Loucy (cell line): ENCODE data around the gene SMC4.

Experiments
- H2AFZ ChIP-seq: fragments of 200-600 bp; sonication (generic); 2 replicates; pipeline ENCODE4 v1.6.0; 2016; ENCODE audit warnings: antibody characterized with exemption, mild to moderate bottlenecking, low read length, moderate library complexity
- H3F3A ChIP-seq: fragments of 200-600 bp; 2 replicates; pipeline ENCODE4 v1.6.0; 2016; ENCODE audit warnings: antibody characterized with exemption, low read depth, mild to moderate bottlenecking
- H3K27me3 ChIP-seq: fragments of 200-600 bp; sonication (generic); 2 replicates; pipeline ENCODE4 v1.6.1; 2014; ENCODE audit warnings: low read length, mild to moderate bottlenecking; ENCODE audit not compliant: insufficient read depth, poor library complexity, severe bottlenecking
- H3K36me3 ChIP-seq: fragments of 200-600 bp; sonication (generic); 2 replicates; pipeline ENCODE4 v1.6.1; 2016; ENCODE audit warnings: low read length; ENCODE audit not compliant: insufficient read depth
- H3K4me1 ChIP-seq: fragments of 200-600 bp; sonication (generic); 2 replicates; pipeline ENCODE4 v1.5.1; 2014; ENCODE audit warnings: low read length, mild to moderate bottlenecking; ENCODE audit not compliant: insufficient read depth, poor library complexity, severe bottlenecking
- H3K4me2 ChIP-seq: fragments of 200-600 bp; sonication (generic); 2 replicates; pipeline ENCODE4 v1.6.0; 2014; ENCODE audit warnings: antibody characterized with exemption, low read length, low read depth, mild to moderate bottlenecking; ENCODE audit not compliant: poor library complexity, severe bottlenecking
- H3K4me3 ChIP-seq: fragments of 200-600 bp; sonication (generic); 2 replicates; pipeline ENCODE4 v1.5.1; 2014; ENCODE audit warnings: low read length, mild to moderate bottlenecking, mixed read lengths; ENCODE audit not compliant: poor library complexity, severe bottlenecking
- H3K79me2 ChIP-seq: fragments of 200-600 bp; sonication (generic); 2 replicates; pipeline ENCODE4 v1.6.1; 2014; ENCODE audit warnings: low read length; ENCODE audit not compliant: insufficient read depth
- H3K9ac ChIP-seq: fragments of 200-600 bp; sonication (generic); 2 replicates; pipeline ENCODE4 v1.6.0; 2014; ENCODE audit warnings: mild to moderate bottlenecking, low read depth, low read length, moderate library complexity; ENCODE audit not compliant: poor library complexity, severe bottlenecking
- H3K9me2 ChIP-seq: fragments of 200-600 bp; sonication (generic); replicated peaks from 2 replicates; pipeline ENCODE4 v1.6.1; 2016; ENCODE audit warnings: low read depth, low read length, mixed read lengths
- H3K9me3 ChIP-seq: fragments of 200-600 bp; sonication (generic); 2 replicates; pipeline ENCODE4 v1.6.1; 2014; ENCODE audit warnings: mild to moderate bottlenecking, antibody characterized with exemption, low read length, low read depth; ENCODE audit not compliant: insufficient read depth
- H4K20me1 ChIP-seq: fragments of 200-600 bp; sonication (generic); 2 replicates; pipeline ENCODE4 v1.6.0; 2014; ENCODE audit warnings: antibody characterized with exemption, low read length, mild to moderate bottlenecking; ENCODE audit not compliant: insufficient read depth, poor library complexity, severe bottlenecking
- CTCF ChIP-seq: fragments of 200-600 bp; sonication (generic); conservative IDR thresholded peaks from 2 replicates; pipeline ENCODE4 v1.5.1; 2014; ENCODE audit warnings: mild to moderate bottlenecking, antibody characterized with exemption, low read length
- EZH2phosphoT487 ChIP-seq: fragments of 200-600 bp; IDR thresholded peaks from 2 replicates; pipeline ENCODE4 v1.6.1; 2018; ENCODE audit warnings: antibody characterized with exemption, mild to moderate bottlenecking, moderate library complexity, borderline replicate concordance

The SMC4 gene

DNA sequence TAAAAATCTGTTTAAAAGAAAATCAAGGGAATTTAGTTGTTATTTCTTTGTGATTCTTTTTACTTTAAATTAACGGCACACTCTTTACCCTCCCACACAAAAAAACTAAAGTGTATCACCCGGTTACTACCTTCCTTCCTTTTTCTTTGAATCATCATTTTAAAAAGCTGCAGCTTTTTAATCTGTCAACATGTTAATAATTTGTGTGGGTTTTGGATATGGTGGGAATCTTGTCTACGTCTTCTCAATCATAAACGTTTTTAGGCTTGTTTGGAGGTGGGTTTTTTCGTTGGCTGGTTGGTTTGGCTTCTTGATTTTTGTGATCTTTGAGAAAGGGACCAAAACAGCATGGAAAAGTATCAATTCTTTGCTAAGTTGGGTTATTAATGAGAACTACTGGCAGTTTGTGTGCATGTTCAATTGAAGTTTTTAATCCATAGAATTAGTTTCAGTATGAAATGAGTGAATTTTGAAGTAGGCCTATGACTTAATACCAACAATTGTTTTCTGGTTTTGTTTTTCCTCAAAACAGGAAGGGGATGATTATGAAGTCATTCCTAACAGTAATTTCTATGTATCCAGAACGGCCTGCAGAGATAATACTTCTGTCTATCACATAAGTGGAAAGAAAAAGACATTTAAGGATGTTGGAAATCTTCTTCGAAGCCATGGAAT is 4.5 kb downstream of the SMC4 start:
- Histone ChIP-seq H3K79me2 (peaks cover 97% of the 10 kb centered on the region), H3K27me3 (peaks cover 14% of the 10 kb centered on the region), H4K20me1 (peaks cover 85% of the 10 kb centered on the region), H3K9me3 (no peaks in the 10 kb centered on the region), H3K36me3 (peaks cover 61% of the 10 kb centered on the region), H3K9ac (peak overlapping the region; percentile 100), H3K9me2 (no peaks in the 10 kb centered on the region), H3K4me1 (peaks cover 44% of the 10 kb centered on the region), H3K4me2 (peak overlapping the region; percentile 92), H3F3A (no peaks in the 10 kb centered on the region), H2AFZ (no peak overlapping the region), H3K4me3 (peak overlapping the region; percentile 98)
- no peak for TF ChIP-seq CTCF
- TF ChIP-seq EZH2phosphoT487: no peak

DNA sequence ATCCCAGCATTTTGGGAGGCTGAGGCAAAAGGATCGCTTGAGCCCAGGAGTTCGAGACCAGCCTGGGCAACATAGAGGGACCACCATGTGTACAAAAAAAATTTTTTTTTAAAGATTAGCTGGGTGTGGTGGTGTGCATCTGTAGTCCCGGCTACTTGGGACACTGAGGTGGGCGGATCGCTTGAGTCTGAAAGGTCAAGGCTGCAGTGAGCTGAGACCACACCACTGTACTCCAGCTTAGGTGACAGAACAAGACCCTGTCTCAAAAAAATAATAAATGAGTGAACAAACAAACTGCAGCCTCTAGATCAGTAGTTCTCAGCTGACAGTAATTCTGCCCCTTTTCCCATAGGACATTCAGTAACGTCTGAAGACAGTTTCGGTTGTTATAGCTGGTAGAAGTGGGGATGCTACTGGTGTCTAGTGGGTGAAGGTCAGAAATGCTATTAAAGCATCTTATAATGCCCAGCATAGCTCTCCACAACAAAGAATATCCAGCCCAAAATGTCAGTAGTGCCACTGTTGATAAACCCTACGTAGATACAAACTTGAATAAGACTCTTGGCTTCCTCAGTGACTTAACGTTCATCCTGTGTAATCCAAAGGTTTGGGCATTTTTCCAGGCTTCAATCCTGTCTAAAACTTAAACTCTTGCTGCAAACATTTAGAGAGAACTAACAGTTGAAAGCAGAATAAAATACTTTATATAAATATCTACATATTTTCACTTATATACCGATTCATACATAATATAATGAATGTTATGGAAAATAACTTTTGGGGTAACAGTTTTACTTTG is 10.6 kb downstream of the SMC4 start:
- Histone ChIP-seq H3K79me2 (peaks cover 92% of the 10 kb centered on the region), H3K9ac (no peak overlapping the region), H3K9me3 (no peaks in the 10 kb centered on the region), H4K20me1 (peaks cover 84% of the 10 kb centered on the region), H3K4me3 (peak overlapping the region; percentile 9), H3K36me3 (peaks cover 90% of the 10 kb centered on the region), H3K4me2 (peak overlapping the region; percentile 49), H2AFZ (no peak overlapping the region), H3K4me1 (peaks cover 29% of the 10 kb centered on the region), H3F3A (peaks cover 4% of the 10 kb centered on the region; the same call in 1 of the 2 replicates), H3K27me3 (no peaks in the 10 kb centered on the region), H3K9me2 (no peaks in the 10 kb centered on the region)
- TF ChIP-seq EZH2phosphoT487 (no peak), CTCF (no peak)

- H3K9me3 ChIP-seq: no peaks in the 10 kb centered on the region
- H3K9me2 ChIP-seq: no peaks in the 10 kb centered on the region
- peaks cover 81% of the 10 kb centered on the region for H4K20me1 ChIP-seq
- H3K4me2 ChIP-seq: no peak overlapping the region
- peaks cover 91% of the 10 kb centered on the region for H3K36me3 ChIP-seq
- no peak for TF ChIP-seq CTCF
- no peak for TF ChIP-seq EZH2phosphoT487
- no peaks in the 10 kb centered on the region for H3K27me3 ChIP-seq
- peaks cover 13% of the 10 kb centered on the region for H3K4me1 ChIP-seq
- H3K4me3 ChIP-seq: no peak overlapping the region
- peaks cover 91% of the 10 kb centered on the region for H3K79me2 ChIP-seq
- H2AFZ ChIP-seq: no peak overlapping the region
- no peak overlapping the region for H3K9ac ChIP-seq
- peaks cover 4% of the 10 kb centered on the region; the same call in 1 of the 2 replicates for H3F3A ChIP-seq
Observed at GRCh38 chr3:160412477-160412876, 13.0 kb downstream of the SMC4 start.
